HG03039 (cell line): ENCODE results near the gene PPFIA1.
"Not testable (repeated sequence)": the region's sequence is repeated elsewhere in the genome, so short reads cannot be mapped to it uniquely, and the experiment has no call there.

Experiments used
- ATAC-seq: cut with Tn5 transposase; IDR thresholded peaks from one replicate; pipeline ENCODE4 v1.9.1; 2021; ENCODE audit warnings: mild to moderate bottlenecking, moderate library complexity; ENCODE audit not compliant: unreplicated experiment

PPFIA1 gene

DNA sequence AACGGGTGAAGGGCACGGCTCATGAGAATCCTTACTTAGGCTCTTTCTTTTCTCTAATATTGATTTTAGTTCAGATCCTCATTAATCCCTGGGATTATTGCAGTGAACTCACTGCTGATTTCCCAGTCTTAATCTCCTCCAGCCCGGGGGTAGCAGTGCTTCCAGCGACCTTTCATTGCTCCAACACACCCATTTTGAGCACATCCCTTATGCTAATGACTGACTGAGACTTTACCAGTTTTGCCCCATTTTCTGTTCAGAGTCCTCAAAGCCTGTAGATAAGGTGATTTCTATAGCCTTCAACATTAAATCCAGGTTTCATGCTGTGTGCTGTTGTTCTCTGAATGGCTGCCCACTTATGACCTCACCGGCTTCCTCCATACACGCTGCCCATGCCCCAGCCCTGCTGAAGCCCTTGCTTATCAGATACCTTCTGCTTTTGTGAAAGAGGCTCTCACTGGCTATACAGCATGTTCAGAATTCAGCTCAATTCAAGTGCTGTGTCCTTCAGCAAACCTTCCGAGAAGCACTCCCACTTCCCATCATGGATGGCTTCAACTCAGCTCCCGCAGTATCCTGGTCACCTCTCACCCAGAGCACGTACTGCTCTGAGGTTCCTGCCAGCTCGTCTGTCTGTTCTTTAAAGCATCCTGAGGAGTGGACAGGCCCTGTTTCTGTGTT lies 49.0 kb downstream of the PPFIA1 start:
- ATAC-seq = no peak

GRCh38 chr11:70322666-70323065 lies 52.2 kb downstream of the PPFIA1 start:
- ATAC-seq = no peak

DNA sequence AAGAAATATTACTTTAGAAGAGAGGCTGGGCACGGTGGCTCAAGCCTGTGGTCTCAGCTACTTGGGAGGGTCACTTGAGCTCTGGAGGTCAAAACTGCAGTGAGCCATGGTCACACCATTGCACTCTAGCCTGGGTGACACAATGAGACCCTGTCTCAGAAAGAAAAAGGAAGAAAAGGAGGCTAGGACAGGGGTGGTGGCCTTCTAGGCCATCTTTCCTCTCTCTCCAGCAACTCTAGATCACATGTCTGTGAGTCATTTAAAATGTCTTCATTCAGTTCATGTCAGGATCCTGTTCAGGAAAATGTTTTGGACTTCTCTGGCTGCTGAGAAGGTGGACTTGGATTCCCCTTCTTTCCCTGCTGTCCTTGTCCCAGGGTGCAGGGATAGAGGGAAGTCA lies 53.3 kb downstream of the PPFIA1 start:
- no peak for ATAC-seq

DNA sequence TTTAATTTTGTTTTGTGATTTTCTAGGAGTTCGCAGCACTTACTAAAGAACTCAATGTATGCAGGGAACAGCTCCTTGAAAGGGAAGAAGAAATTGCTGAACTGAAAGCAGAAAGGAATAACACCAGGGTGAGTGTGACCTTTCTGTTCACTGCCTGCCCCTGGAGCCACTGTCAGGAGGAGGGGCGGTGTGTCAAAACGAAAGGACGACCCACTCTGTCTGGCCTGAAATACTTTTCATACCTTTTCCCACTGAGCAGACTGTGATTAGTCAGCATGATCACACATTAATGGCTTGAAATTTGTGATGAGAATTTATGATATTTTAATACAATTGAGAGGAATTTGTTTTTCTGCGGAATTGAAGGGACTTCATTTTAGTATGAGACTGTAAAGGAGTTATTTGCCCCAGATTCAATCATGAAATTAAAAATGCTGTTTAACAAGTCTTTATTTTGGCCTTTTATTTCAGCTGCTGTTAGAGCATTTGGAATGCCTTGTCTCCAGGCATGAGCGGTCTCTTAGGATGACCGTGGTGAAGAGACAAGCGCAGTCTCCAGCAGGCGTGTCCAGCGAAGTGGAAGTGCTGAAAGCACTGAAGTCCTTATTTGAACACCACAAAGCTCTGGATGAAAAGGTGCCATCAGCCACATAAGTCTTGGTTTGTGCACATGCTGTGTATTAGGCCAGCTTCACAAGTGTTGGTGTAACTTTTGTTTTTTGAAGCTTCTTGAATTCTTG lies 54.1 kb downstream of the PPFIA1 start:
- ATAC-seq = no peak

- ATAC-seq = no peak
These were observed 55.3 kb downstream of the PPFIA1 start for GRCh38 chr11:70325824-70326223.

DNA sequence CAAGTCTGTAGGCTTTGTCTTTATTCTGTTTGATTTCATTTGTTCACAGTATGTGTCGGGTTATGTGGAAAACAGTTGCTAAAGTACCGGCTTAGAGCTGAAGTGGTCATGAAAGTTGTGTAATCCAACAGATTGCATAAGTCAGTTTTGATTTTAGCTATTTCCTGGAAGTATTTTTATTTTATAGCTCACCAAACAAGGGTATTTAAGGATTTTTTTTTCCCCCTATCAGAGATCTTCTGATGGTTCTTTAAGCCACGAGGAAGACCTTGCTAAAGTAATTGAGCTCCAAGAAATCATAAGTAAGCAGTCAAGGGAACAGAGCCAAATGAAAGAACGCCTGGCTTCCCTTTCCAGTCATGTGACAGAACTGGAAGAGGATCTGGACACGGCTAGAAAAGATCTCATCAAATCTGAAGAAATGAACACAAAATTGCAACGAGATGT lies 55.9 kb downstream of the PPFIA1 start:
- no peak for ATAC-seq

DNA sequence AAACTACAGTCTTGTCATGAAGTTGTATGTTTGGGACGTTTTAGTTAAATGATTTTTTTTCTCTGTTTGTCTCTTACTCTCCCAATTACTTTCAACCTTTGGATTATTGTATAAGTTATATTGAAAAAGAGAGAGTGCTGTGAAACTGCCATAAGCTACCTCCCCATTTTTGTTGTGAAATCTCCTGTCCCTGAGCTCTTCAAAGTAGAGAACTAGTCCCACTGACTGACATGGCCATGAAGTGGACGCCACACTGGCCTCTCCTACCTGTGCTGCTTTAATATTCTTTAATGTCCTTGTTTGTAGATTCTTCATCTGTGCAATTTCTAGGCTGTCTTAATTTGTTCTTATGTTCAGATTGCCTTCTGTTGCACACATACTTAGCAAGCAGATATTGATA lies 56.3 kb downstream of the PPFIA1 start:
- ATAC-seq = no peak

DNA sequence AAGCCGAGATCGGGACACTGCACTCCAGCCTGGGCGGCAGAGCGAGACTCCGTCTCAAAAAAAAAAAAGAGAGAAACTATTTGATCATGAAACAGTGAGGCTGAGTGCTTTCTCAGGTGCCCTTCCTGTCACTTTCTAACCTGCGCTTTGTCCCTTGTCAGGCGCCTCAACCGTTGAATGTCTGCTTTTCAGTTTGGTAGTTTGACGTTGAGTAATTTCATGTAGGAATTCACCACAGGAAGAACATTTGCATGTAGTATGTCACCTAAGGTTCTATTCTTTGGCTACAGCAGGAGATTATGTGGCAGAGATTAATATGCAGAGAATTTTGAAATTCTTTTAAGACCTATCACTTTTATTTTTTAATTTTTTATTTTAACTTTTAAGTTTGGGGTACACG lies 57.2 kb downstream of the PPFIA1 start:
- no peak for ATAC-seq

GRCh38 chr11:70328556-70328955 lies 58.1 kb downstream of the PPFIA1 start:
- ATAC-seq = no peak

DNA sequence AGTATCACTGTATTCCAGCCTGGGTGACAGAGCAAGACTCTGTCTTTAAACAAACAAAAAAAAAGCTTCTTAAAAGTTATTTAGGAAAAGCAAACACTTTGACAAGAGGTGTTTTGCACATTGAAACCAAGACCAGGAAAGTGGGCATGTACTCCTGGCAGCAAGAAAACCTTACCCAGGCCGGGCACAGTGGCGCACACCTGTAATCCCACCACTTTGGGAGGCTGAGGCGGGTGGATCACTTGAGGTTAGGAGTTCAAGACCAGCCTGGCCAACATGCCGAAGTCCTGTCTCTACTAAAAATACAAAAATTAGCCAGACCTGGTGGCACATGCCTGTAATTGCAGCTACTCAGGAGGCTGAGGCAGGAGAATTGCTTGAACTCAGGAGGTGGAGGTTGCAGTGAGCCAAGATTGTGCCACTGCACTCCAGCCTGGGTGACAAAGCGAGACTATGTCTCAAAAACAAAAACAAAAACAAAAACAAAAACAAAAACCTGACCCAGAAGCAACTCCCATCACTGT lies 60.9 kb downstream of the PPFIA1 start:
- ATAC-seq = not testable (repeated sequence)

DNA sequence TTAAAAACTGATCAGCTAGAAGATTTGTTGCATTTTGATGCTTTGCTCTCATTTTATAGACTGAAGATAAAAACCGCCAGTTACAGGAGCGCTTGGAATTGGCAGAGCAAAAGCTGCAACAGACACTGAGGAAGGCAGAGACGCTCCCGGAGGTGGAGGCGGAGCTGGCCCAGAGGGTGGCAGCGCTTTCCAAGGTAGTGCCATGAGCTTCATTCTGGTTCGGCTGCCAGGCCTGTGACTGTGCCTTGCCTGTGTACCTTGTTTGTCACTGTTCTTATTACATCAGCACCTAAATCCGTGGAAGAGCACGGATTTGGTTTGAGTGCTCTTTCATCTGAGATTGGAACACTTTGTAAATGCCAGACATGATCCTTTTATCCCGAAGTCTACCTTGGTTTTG lies 61.4 kb downstream of the PPFIA1 start:
- ATAC-seq = no peak

GRCh38 chr11:70332567-70332966 lies 62.1 kb downstream of the PPFIA1 start:
- no peak for ATAC-seq

DNA sequence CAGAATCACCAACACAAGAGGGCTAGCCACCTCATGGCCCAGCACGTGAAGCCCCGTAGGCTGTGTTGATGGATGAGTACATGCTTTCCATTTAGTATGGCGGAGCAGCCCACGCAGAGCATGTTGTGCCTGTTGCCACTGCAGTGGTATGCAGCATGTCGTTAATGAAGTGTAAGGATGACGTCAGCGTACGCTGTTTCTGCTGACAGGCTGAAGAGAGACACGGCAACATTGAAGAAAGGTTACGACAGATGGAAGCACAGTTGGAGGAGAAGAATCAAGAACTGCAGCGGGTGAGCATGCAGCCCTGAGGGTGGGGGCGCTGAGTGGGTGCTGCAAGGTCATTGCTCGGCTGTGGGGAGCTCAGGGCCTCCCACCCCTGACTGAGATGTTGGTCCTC lies 62.8 kb downstream of the PPFIA1 start:
- no peak for ATAC-seq

GRCh38 chr11:70334351-70334995 lies 64.0 kb downstream of the PPFIA1 start:
- no peak for ATAC-seq

GRCh38 chr11:70335511-70335910 lies 65.0 kb downstream of the PPFIA1 start:
- ATAC-seq = no peak

- ATAC-seq = no peak
These were observed 68.1 kb downstream of the PPFIA1 start for GRCh38 chr11:70338594-70338993.

DNA sequence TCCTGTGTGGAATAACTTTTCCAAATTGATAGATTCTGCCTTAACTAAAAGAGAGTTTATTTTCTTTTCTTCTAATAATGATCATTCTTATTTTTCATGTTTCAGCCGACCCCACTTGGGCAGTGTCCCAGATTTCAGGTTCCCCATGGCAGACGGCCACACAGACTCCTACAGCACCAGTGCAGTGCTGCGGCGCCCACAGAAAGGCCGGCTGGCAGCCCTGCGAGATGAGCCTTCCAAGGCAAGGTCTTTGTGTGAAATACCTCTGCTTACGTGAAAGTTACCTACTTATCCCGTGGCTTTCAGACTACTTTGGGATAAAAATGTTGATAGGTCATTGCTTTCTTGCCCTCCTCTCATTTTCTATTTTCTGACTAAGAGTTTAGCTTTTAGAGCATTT lies 68.6 kb downstream of the PPFIA1 start:
- no peak for ATAC-seq

GRCh38 chr11:70341881-70342429 lies 71.5 kb downstream of the PPFIA1 start:
- ATAC-seq = no peak

DNA sequence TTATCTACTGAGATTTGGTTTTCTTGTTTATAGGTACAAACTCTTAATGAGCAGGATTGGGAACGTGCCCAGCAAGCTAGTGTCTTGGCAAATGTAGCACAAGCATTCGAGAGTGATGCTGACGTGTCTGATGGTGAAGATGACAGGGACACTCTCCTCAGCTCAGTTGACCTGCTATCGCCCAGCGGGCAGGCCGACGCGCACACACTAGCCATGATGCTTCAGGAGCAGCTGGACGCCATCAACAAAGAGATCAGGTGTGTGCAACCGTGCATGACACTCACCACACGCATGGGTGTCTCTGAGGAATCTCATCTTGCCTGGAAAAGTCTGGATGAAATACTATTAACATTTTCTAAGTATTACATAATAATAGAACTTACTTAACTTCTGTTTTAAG lies 73.1 kb downstream of the PPFIA1 start:
- no peak for ATAC-seq

DNA sequence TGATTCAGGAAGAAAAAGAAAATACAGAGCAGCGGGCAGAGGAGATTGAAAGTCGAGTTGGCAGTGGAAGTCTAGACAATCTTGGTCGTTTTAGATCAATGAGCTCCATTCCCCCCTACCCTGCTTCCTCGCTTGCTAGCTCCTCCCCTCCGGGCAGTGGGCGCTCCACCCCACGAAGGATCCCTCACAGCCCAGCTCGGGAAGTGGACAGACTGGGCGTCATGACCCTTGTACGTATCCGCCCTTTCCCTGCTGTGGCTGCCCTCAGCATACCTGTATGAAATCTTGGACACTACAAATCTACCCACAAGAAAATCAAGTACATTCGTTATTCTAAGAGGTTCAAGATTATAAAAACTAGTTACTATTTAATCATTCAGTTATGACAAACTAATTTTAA lies 77.7 kb downstream of the PPFIA1 start:
- no peak for ATAC-seq

DNA sequence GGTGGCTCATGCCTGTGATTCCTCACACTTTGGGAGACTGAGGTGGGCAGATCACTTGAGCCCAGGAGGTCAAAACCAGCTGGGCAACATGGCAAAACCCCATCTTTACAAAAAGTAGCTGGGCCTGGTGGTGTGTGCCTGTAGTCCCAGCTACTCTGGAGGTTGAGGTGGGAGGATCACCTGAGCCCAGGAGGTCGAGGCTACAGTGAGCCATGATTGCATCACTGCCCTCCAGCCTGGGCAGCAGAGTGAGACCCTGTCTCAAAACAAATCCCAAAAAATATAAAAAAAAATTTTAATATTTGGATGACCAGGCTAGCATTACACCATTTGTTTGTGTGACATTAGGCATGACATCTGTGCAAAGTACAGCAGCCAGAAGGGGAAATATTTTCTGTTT lies 78.1 kb downstream of the PPFIA1 start:
- no peak for ATAC-seq

DNA sequence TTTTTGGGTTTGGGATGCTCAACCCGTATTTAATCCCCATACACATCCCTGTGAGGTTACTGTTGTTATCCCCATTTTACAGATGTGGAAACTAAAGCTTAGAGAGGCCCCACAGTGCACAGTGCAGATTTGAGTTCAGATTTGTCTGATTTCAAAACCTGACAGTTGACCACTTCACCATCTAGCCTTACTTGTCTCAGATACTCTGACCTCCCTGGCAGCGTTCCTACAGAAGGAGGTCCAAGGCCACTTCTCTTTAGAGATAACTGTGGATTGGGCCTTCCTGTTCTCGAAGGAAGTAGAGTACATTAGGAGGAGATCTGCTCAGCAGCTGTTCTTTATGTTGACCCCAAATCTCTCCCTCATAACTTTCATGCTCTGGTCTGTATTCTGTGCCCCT lies 81.2 kb downstream of the PPFIA1 start:
- no peak for ATAC-seq
